Neural progenitor cell (in vitro differentiated cells): ENCODE measurements around the gene MKLN1.

Source experiments
- EZH2 ChIP-seq: fragments of 200-600 bp; sonication (generic); IDR thresholded peaks from 2 replicates; pipeline ENCODE4 v1.6.1; 2017; ENCODE audit warnings: antibody characterized with exemption, mild to moderate bottlenecking, moderate library complexity
- EZH2phosphoT487 ChIP-seq: fragments of 200-600 bp; sonication (generic); IDR thresholded peaks from 2 replicates; pipeline ENCODE4 v1.6.1; 2017; ENCODE audit warnings: antibody characterized with exemption
- TF ChIP-seq, protein P1 (sequence below): fragments of 200-600 bp; sonication (generic); IDR thresholded peaks from 2 replicates; pipeline ENCODE4 v1.5.1; 2017; ENCODE audit warnings: antibody characterized with exemption, mild to moderate bottlenecking

DNA sequence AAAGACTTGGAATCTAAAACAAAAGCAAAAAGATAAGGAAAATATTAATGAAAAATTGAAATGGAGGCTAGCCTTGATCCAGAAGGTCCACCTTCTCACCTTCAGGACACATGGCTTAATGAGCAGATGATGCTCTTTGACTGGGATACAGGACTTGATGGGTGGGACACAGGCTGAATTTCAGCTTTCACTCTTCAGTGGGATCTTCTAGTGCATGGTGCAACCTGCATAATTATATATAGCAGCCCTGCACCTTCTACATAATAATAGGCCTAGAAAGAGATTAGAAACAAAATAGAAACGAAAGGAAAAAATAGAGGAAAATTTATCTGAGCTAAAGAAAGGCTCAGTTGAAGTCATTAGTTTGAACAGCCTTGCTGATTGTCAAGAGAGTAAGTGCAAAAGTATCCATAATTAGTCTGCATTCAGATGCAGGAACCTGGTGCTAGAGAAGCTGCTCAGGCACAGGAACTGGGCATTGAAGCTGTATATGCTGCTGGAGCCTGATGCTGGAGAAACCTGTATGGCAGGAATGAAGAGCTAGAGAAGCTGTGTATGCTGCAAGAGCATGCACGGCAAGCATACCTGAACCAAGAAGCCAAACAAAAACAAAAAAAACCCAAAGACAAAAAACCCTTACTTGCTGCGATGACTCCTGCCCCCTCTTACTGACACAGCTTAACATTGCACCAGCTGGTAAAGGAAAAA is 19.4 kb downstream of the MKLN1 start:
- TF ChIP-seq, protein P1, sequence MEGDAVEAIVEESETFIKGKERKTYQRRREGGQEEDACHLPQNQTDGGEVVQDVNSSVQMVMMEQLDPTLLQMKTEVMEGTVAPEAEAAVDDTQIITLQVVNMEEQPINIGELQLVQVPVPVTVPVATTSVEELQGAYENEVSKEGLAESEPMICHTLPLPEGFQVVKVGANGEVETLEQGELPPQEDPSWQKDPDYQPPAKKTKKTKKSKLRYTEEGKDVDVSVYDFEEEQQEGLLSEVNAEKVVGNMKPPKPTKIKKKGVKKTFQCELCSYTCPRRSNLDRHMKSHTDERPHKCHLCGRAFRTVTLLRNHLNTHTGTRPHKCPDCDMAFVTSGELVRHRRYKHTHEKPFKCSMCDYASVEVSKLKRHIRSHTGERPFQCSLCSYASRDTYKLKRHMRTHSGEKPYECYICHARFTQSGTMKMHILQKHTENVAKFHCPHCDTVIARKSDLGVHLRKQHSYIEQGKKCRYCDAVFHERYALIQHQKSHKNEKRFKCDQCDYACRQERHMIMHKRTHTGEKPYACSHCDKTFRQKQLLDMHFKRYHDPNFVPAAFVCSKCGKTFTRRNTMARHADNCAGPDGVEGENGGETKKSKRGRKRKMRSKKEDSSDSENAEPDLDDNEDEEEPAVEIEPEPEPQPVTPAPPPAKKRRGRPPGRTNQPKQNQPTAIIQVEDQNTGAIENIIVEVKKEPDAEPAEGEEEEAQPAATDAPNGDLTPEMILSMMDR, result no peak
- TF ChIP-seq EZH2phosphoT487, result no peak
- no peak for TF ChIP-seq EZH2
